NCI-H146 (cell line): ENCODE data around the gene RNF149.
"Not testable (repeated sequence)": the region's sequence is repeated elsewhere in the genome, so short reads cannot be mapped to it uniquely, and the experiment has no call there.

ENCODE experiments used
- DNase-seq: peaks from one replicate; lab custom pipeline; 2025; lab: John Stamatoyannopoulos, UW

Gene RNF149

DNA sequence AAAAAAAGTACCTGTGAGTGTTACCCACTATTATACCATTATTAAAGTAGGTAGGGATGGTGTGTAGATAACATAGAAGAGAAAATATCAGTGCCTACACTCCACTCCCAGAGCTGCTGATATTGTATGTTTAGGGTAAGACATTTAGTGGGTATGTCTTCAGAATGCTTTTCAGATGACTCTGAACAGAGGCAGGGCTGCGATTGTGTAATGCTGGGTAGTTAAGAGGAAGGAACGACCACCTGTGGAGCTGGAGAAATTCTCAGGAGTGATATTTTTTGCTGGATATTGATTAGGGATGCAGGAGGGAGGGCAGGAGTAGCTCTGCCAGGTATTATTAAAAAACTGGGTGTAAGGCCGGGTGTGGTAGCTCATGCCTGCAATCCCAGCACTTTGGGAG lies 53.0 kb downstream of the RNF149 start:
- no peak for DNase-seq

DNA sequence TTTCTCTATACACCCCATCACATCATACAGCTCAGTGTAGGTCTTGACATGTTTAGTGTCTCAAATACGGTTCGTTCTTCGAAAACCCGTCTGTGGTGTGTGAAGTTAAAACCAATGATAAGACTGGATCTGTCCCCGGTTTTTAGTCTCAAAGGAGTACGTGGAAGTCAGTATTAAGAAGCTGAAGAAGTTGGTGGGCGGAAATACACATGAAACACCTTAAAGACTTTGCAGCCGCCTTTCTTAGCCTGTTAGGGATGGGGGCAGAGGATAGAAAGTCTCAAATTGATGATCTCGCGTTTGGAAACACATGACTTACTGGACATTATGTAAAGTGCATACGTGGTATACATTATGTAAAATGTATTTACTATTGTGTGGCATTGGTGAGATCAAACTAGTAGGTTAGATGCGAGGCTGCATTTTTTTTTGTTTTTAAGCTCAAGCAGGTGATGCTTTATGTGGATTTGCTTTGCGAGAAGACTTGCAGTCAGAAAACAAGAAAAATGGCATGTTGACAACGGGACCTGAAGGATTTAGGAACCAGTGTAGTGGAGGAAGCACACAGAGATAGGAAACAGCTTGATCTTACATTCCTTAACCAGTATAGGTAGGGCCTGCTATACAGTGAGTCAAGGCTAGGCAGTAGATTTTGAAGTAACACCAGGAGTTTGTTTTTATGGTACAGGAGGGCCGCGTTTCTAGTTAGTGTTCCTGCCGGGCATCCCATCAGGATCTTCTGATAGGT lies 54.6 kb downstream of the RNF149 start:
- DNase-seq: no peak

DNA sequence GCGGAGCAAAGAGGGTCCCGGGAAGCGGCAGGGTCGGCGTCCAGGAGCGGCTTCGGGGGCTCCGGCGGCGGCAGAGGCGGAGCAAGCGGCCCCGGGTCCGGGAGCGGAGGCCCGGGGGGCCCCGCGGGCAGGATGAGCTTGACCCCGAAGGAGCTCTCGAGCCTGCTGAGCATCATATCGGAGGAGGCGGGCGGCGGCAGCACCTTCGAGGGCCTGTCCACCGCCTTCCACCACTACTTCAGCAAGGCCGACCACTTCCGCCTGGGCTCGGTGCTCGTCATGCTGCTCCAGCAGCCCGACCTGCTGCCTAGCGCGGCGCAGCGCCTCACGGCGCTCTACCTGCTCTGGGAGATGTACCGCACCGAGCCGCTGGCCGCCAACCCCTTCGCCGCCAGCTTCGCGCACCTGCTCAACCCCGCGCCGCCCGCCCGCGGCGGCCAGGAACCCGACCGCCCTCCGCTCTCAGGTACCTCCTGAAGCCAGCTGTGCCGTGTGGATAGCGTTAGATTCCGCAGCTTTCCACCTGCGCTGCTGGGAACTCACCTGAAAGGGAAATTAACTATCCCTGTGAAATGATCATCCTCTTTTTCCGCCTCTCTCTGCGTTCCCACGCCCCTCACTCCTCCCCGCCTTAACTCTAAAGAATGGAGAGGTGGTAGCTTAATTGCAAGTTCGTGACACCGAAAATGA lies 55.3 kb downstream of the RNF149 start:
- DNase-seq: peak; percentile 73

DNA sequence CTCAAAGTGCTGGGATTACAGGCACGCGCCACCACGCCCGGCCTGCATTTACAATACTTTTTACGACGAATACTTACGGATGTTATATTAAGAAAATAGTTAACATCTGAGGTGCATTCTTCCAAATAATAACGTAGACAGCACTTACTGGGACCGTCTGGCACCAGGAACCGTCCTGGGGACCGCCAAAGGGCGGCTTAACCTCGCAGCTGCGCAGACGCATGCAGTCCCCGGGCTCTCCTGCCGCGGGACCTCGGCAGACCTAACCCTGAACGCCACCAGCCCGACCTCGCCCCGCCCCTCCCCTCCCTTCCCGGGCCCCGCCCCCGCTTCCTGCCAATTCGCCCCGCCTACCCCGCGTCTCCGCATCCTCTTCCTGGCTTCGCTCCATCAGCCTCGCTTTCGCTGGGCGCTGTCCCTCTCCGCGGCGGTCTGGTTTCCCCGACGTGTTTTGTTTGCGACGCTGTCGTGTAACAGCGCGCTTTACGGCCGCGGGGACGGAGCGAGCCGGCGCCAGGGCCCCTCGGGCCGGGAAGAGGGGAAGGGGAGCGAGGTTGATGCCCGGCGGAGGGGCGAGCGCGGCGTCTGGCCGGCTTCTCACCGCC lies 56.0 kb downstream of the RNF149 start, which contains the start of gene CNOT11:
CNOT11 (plus strand) TSS at position 479 of the 605 bp plus-strand sequence; CDS start at position 558, 79 bp downstream.
- peak; percentile 98 for DNase-seq

DNA sequence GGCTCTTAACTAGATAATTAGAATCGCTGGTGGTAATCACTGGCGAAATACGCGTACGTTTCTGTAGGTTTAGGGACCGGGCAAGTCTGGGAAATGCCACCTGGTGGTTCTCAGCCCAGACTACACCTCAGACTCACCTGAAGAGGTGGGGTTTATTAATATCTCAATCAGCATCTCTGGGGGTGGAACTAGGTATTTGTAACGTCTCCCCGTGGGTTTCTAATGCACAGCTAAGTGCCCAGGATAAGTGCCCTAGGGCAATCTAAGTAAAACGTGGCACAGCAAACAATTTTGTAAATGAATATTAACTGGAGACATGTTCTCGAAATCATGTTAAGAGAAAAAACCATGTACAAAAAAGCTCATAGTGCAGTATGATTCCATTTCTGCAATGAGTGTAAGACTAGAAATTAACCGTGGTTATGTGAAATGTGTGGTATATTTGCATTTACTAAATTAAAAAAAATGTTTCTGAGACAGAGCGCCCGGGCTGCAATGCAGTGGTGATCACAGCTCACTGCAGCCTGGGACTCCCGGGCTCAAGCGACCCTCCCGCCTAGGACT lies 56.6 kb downstream of the RNF149 start:
- peak; percentile 84 for DNase-seq

DNA sequence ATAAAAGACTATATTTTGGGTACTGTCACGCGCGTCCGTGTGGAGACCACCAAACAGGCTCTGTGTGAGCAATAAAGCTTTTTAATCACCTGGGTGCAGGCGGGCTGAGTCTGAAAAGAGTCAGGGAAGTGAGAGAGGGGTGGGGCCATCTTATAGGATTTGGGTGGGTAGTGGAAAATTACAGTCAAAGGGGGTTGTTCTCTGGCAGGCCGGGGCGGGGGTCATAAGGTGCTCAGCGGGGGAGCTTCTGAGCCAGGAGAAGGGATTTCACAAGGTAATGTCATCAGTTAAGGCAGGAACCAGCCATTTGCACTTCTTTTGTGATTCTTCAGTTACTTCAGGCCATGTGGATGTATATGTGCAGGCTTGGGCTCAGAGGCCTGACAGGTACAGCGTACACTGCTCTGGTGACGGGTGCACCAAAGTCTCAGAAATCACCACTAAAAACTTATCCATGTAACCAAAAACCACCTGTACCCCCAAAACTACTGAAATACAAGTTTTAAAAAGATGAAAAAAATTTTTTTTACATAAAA lies 57.2 kb downstream of the RNF149 start:
- peak; percentile 1 for DNase-seq

DNA sequence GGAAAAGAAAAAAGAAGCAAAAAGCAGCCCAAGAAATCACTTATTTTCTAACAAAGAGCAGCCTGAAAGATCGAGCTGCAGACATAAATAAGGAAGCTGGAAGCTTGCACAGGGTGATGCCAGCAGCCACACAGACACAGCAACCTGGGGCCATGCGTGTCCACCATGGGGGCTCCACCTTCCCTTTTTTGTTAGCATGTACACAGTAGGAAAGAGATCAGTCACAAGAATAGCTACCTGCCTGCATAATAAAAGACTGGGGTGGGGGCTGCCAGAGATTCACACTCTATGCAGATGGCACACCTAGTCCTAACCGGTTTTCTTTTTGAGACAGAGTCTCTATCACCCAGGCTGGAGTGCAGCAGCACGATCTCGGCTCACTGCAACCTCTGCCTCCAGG lies 58.7 kb downstream of the RNF149 start:
- no peak for DNase-seq

DNA sequence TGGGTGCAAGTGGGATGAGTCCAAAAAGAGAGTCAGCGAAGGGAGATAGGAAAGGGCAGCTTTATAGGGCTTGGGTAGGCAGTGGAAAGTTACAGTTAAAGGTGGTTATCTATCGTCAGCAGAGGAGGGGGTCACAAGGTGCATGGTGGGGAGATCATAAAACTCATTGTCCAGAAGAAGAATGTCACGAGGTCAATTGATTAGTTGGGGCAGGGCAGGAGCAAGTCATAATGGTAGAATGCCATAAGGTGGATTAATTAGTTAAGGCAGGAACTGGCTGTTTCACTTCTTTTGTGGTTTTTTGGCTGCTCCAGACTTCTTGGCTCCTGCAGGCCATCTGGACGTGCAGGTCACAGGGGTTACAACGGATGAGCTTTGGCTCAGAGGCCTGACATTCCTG lies 59.7 kb downstream of the RNF149 start:
- DNase-seq: not testable (repeated sequence)

DNA sequence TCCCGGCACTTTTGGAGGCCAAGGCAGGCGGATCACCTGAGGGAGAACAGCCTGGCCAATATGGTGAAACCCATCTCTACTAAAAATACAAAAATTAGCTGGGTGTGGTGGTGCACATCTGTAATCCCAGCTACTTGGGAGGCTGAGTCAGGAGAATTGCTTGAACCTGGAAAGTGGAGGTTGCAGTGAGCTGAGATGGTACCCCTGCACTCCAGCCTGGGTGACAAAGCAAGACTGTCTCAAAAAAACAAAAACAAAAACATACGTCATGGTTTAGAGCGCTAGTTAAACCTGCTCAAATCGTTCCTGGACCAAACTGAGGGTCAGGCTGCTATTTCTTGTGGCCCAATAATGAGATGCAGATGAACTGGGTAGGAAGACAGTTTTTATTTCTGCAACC lies 63.0 kb downstream of the RNF149 start:
- not testable (repeated sequence) for DNase-seq

DNA sequence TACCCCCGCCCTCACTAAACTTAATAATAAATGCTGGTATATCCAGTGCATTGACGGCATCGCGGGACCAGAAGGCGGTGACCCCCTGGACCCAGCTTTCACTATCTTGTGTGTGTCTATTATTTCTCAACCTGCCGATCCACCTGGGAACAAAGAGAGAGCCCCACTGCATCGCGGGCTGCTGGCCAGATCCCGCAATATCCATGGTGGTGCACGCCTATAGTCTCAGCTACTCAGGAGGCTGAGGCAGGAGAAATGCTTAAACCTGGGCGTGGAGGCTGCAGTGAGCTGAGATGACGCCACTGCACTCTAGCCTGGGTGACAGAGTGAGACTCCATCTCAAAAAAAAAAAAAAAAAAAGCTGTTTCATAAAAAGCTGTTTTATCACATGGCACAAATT lies 63.6 kb downstream of the RNF149 start:
- DNase-seq: not testable (repeated sequence)

DNA sequence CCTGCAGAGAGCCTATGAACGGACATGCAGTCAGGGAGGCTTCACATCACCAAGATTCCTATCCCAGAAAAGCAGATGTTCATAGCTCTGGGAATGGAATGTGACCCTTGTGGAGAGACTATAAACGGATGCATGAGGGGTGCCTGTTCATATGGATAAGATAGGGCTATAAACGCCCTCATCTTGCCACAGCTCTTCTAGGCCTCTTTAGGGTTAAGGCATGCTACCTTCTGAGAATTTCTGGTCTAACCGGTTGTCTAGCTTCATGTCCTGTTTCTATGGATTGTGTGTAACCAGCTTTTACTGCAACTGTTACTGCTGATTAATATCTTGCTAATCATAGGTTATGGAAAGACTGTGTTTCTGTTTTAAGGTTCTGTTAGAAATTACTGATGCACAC lies 64.1 kb downstream of the RNF149 start:
- DNase-seq: not testable (repeated sequence)

DNA sequence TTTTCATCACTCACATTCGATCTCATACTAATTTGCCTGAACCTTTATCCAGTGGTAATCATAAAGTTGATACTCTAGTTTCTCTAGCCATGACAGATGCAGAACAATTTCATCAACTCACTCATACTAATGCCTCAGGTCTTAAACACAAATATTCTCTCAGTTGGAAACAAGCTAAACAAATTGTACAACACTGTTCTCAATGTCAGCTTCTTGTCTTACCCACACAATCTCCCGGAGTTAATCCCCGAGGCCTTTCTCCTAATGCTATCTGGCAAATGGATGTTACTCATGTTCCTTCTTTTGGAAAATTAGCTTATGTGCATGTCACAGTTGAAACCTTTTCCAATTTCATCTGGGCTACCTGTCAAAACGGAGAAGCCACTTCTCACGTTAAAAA lies 67.3 kb downstream of the RNF149 start:
- no peak for DNase-seq

DNA sequence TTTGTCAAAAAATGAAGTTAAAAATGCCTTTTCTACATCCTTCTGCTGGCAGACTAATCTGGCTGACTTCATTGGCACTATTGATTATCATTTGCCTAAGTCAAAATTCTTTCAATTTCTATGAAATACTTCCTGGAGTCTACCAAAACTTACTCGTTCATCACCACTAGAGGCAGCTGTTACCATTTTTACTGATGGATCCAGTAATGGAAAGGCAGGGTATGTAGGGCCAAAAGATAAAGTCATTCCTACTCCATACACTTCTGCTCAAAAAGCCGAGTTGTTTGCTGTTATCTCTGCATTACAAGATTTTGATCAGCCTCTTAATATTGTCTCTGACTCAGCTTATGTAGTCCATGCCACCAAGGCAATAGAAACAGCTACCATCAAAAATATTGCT lies 67.8 kb downstream of the RNF149 start:
- DNase-seq: peak; percentile 9

DNA sequence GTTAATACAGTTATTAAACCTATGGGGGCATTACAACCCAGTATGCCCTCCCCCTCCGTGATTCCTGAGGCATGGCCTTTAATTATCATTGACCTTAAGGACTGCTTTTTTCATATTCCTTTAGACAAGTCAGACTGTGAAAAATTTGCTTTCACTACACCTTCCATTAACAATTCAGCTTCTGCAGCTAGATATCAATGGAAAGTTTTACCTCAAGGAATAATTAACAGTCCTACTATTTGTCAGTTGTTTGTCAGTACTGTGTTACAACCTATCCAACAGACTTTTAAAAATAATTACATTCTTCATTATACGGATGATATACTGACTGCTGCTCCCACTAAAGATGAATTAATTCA lies 68.8 kb downstream of the RNF149 start:
- not testable (repeated sequence) for DNase-seq

DNA sequence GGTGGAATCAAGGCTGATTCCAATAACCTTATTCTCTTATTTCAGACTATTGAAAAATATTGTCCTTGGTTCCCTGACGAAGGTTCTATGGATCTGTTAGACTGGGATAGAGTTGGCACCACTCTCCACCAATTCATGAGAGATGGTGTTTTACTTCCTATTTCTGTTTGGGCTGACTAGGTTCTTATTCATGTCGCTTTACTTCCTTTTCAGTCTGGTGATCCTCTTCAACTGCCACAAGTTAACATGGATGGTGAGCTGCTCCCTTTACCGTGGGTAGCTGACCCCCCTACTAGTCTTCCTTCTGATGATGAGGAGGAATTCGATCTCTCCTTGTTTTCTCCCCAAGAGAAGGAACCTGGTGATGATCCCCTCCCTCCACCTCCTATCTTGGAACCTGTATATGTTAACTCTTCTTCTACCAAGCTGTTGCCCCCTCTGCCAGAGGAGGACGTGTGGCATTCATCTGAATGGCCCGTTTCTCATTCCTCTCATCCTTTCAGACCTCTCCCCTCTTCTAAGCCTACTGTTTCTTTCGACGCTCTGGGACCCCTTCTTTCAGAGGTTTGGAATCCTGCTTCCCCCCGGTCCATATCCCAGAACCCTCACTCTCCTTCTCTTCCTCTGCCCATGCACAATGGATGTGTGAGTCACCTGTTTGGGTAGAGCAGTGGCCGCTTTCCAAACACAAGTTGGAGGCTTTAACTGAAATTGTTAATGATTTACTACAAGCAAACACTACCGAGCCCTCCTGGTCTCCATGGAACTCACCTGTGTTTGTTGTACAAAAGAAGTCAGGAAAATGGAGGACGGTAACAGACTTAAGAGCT lies 69.4 kb downstream of the RNF149 start:
- peak; percentile 12 for DNase-seq

DNA sequence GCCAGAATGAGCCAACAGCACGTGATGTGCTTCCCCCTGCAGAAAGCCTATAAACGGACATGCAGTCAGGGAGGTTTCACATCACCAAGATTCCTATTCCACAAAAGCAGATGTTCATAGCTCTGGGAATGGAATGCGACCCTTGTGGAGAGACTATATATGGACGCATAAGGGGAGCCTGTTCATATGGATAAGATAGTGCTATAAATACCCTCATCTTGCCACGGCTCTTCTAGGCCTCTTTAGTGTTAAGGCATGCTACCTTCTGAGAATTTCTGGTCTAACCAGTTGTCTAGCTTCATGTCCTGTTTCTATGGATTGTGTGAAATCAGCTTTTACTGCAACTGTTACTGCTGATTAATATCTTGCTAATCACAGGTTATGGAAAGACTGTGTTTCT lies 70.6 kb downstream of the RNF149 start:
- not testable (repeated sequence) for DNase-seq

DNA sequence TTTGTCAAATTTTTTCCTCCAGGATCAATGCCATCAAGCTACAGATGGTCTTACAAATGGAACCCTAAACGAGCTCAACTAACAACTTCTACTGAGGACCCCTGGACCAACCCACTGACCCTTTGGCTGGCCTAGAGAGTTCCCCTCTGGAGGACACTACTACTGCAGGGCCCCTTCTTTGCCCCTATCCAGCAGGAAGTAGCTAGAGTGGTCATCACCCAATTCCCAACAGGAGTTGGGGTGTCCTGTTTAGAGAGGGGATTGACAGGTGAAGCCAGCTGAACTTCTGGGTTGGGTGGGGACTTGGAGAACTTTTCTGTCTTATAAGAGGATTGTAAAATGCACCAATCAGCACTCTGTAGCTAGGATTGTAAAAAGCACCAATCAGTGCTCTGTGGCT lies 72.5 kb downstream of the RNF149 start:
- not testable (repeated sequence) for DNase-seq

DNA sequence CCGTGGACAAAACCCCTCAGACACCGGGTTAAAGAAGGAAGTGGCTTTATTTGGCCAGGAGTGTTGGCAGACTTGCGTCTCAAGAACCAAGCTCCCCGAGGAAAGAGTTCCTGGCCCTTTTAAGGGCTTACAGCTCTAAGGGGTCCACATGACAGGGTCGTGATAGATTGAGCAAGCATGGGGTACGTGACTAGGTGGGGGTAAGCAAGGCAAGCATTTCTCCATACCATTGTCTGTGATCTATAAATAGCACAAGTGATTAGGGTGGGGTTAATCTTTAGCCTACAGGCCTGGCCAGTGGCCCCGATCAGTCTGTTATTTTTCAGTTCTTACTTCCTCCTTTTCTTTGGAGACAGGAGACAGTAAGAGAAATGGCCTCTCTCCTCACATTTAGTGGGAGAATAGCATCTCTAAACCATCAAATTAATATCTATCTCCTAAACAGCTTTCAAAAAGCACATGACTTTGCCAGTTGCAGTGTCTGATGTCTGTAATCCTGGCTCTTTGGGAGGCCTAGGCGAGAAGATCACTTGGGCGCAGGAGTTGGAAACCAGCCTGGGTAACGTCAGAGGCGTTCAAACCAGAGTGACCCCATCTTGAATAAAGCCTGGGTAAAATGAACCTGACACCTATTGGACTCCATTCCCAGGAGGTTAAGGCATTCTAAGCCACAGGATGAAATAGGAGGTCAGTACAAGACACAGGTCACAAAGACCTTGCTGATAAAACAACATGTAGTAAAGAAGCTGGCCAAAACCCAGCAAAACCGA lies 74.1 kb downstream of the RNF149 start:
- no peak for DNase-seq

DNA sequence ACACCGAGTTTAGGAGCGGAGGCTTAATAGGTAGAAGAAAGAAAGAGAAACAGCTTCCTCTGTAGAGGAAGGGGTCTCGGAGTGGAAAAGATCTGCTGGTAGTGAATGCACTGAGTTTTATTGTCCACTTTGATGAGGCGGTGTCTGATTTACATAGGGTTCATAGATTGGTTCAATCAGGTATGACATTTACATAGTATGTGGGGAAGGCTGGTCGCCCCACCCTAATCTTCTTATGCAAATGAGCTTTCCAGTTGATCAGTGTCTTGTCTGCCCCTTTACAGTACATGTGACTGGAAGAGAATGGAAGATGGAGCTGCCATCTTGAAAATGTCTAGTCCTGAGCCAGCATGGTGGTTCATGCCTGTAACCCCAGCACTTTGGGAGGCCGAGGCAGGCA lies 75.7 kb downstream of the RNF149 start:
- DNase-seq: peak; percentile 60

DNA sequence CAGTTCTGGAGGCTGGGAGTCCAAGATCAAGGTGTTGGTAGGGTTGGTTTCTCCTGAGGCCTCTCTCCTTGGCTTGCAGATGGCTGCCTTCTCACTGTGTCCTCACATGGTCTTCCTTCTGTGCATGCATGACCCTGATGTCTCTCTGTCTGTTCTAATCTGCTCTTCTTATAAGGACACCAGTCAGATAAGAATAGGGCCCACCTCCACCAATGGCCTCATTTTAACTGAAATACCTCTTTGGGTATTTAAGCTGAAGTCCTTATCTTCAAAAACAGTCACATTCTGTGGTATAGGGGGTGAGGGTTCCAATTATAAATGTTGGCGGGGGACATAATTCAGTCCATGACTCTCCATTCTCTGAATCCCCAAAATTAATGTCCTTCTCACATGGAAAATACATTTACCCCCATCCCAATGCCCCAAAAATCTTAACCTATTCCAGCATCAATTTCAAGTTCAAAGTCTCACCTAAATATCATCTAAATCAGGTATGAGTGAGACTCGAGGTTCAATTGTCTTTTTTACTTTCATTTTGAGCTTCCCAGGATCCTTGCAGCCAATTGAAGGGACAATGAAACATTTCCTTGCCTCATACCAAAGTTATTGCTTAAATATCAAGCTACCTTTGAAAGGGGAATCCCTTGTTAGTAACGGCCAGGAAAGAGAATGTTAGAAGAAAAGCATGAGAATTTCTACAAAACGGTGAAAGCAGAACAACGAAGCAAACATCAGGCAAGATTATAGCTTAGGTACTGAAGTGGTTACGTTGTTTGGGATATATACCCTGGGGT lies 76.4 kb downstream of the RNF149 start:
- DNase-seq: no peak
